Measurements from ENCODE around the gene MCEE.

DNA sequence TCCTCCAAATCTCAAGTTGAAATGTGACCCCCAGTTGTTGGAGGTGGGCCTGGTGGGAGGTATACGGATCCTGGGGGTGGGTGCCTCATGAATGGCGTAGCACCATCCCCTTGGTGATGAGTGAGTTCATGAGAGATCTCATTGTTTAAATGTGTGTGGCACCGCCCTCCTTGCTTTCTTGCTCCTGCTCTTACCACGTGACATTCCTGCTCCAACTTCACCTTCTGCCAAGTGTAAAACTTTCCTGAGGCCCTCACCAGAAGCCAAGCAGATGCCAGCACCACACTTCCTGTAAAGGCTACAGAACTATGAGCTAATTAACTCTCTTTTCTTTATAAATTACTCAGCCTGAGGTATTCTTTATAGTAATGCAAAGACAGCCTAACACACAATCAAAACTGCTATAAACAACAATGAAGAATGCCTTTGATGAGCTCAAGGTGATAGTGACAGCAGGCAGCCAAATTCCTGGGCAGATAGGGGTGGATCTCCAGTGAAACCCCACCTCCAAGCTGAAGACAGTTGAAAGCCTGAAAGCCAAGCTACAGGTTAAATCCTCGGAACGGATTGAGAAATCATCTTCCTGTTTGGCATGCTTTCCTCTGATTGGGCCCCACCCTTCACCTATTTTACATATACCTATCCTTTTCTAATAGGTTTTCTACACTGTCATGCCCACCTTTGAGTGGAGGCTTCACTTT lies 26.9 kb downstream of the MCEE start:
- TF ChIP-seq CTCF (conservative IDR thresholded peaks at IDR 0.05; ENCODE audit: low read depth, low read length), result no peak
- TF ChIP-seq EZH2 (IDR thresholded peaks at IDR 0.05; ENCODE audit: borderline replicate concordance, low read depth, low read length, poor library complexity, severe bottlenecking), result no peak
